Endothelial cell of umbilical vein (primary cell): Measurements from ENCODE around the gene OVOL2. TPM values are rescaled to one million over a fixed set of nuclear protein-coding genes. Genes with fewer than 3 reads are reported as not detected.

Experiments
- Bru-seq: library from RNA; stranded (reverse); fragments of 400-500 nt; gene quantifications from one replicate; lab custom pipeline; 2021; lab: Mats Ljungman, UMichigan
- BruChase-seq, 2 experiments: library from RNA; stranded (reverse); fragments of 400-500 nt; gene quantifications; one replicate each; lab custom pipeline; 2021; lab: Mats Ljungman, UMichigan
- BruUV-seq: library from RNA; stranded (reverse); fragments of 400-500 nt; replicated peaks from 2 replicates; lab custom pipeline; 2021; lab: Mats Ljungman, UMichigan
- CTCF ChIA-PET: fragments of 300-600, 350-600 bp; sonication (Branson Sonifier 250); formaldehyde crosslinking; loops from one replicate; lab custom pipeline; 2021; ENCODE audit warnings: antibody characterized with exemption, inconsistent platforms; lab: Charles Lee
- POLR2A ChIA-PET: fragments of 300-600, 350-600 bp; sonication (Branson Sonifier 250); formaldehyde crosslinking; loops from one replicate; lab custom pipeline; 2021; ENCODE audit warnings: antibody characterized with exemption, inconsistent platforms; lab: Charles Lee
- DNase-seq: peaks from one replicate; pipeline ENCODE4 v3.0.0-alpha.2; 2011; ENCODE audit warnings: low read depth, low spot score
- FAIRE-seq: peaks from 2 replicates; lab custom pipeline; 2011; peaks lifted over from hg19 to GRCh38; lab: Jason Lieb, UNC
- H2AFZ ChIP-seq: 2 replicates; pipeline ENCODE4 v1.6.0; 2012; ENCODE audit warnings: low read depth, low read length, control low read depth, inconsistent platforms
- H3K27ac ChIP-seq: 2 replicates; pipeline ENCODE4 v1.5.1; 2011; ENCODE audit warnings: low read depth, mild to moderate bottlenecking, control low read depth, low read length, moderate library complexity; ENCODE audit not compliant: insufficient read depth
- H3K27me3 ChIP-seq, 2 experiments: 2 replicates each; pipeline versions ENCODE4 v1.6.0 to v1.6.1; 2011; ENCODE audit warnings: low read length in 2 of 2, mixed read lengths in 1 of 2; ENCODE audit not compliant: control insufficient read depth in 2 of 2, insufficient read depth in 2 of 2
- H3K36me3 ChIP-seq, 2 experiments: 2 replicates in 1 of 2; 3 replicates in 1 of 2; pipeline ENCODE4 v1.5.1; 2011; ENCODE audit warnings: low read length in 2 of 2, mild to moderate bottlenecking in 1 of 2, moderate library complexity in 1 of 2; ENCODE audit not compliant: control insufficient read depth in 2 of 2, insufficient read depth in 2 of 2; ENCODE audit errors: extremely low read depth in 1 of 2
- H3K4me1 ChIP-seq: 3 replicates; pipeline ENCODE4 v1.5.1; 2011; ENCODE audit warnings: mild to moderate bottlenecking, low read length; ENCODE audit not compliant: control insufficient read depth, insufficient read depth; ENCODE audit errors: extremely low read depth
- H3K4me2 ChIP-seq: 2 replicates; pipeline ENCODE4 v1.6.1; 2011; ENCODE audit warnings: low read length, control low read depth, mixed read lengths; ENCODE audit not compliant: insufficient read depth
- H3K4me3 ChIP-seq, 3 experiments: fragments of 200-600 bp in 1 of 3; sonication (generic), shearing (Covaris generic) in 1 of 3; replicated peaks in 1 of 3; 2 replicates each; pipeline ENCODE4 v1.5.1; 2011 to 2016; ENCODE audit warnings: control low read depth in 3 of 3, low read length in 3 of 3, mild to moderate bottlenecking in 2 of 3, inconsistent platforms in 1 of 3, low read depth in 1 of 3, moderate library complexity in 1 of 3; ENCODE audit not compliant: insufficient read depth in 1 of 3
- H3K79me2 ChIP-seq: 2 replicates; pipeline ENCODE4 v1.6.0; 2012; ENCODE audit warnings: low read length, inconsistent platforms; ENCODE audit not compliant: control insufficient read depth, insufficient read depth
- H3K9ac ChIP-seq: replicated peaks from 2 replicates; pipeline ENCODE3; 2011; ENCODE audit warnings: low read length, control low read depth; ENCODE audit not compliant: insufficient read depth; ENCODE audit errors: extremely low read depth
- H3K9me1 ChIP-seq: replicated peaks from 3 replicates; pipeline ENCODE4 v1.6.0; 2011; ENCODE audit warnings: mild to moderate bottlenecking, low read length; ENCODE audit not compliant: control insufficient read depth, insufficient read depth; ENCODE audit errors: extremely low read depth
- H3K9me3 ChIP-seq: replicated peaks from 2 replicates; pipeline ENCODE4 v1.5.1; 2012; ENCODE audit warnings: low read length, inconsistent platforms; ENCODE audit not compliant: control insufficient read depth, insufficient read depth
- H4K20me1 ChIP-seq: replicated peaks from 2 replicates; pipeline ENCODE3; 2011; ENCODE audit warnings: mild to moderate bottlenecking, low read length; ENCODE audit not compliant: control insufficient read depth, insufficient read depth; ENCODE audit errors: extremely low read depth
- EZH2 ChIP-seq: IDR thresholded peaks from 2 replicates; pipeline ENCODE4 v1.6.1; 2012; ENCODE audit warnings: borderline replicate concordance, low read depth, mild to moderate bottlenecking, moderate library complexity, low read length, inconsistent platforms; ENCODE audit not compliant: severe bottlenecking
- POLR2AphosphoS5 ChIP-seq: IDR thresholded peaks from 2 replicates; pipeline ENCODE4 v1.6.1; 2012; ENCODE audit warnings: low read depth, mild to moderate bottlenecking, control low read depth, low read length, moderate library complexity; ENCODE audit not compliant: insufficient read depth
- dilution Hi-C: fragments of 300-500 bp; cut with MboI; formaldehyde crosslinking; loops from one replicate; pipeline ENCODE4 v1.15.0; 2019; ENCODE audit warnings: low sequenced_read_pairs; ENCODE audit not compliant: extremely low pct_ligation_motif_present
- intact Hi-C: fragments of 100-400 bp; cut with micrococcal nuclease; formaldehyde crosslinking; loops from one replicate; pipeline ENCODE4 v1.10.0; 2022
- long read RNA-seq: library from polyadenylated mRNA; stranded (forward); transcript quantifications from one replicate; pipeline ENCODE4 v2.0.0, GENCODE V29; 2021
- polyA minus RNA-seq, 3 experiments: library from RNA; depleted of rRNA, polyadenylated mRNA; stranded (reverse); fragments of >200 nt; gene quantifications; 1 replicate in 1 of 3; 2 replicates in 2 of 3; pipeline ENCODE4 v1.2.3, GENCODE V29; 2011
- polyA plus RNA-seq, 4 experiments: library from polyadenylated mRNA; depleted of rRNA in 3 of 4; stranded (reverse) in 3 of 4; unstranded in 1 of 4; fragments of >200 nt; gene quantifications; 2 replicates each; pipeline versions ENCODE4 v1.2.1 to v1.2.3, GENCODE V29; 2011 to 2012; ENCODE audit warnings: missing spikeins in 1 of 4
- total RNA-seq: library from RNA; stranded (reverse); gene quantifications from 2 replicates; pipeline ENCODE4 v1.2.3, GENCODE V29; 2021
- TF ChIP-seq, protein P1 (sequence below), 2 donors: IDR thresholded peaks; 1 replicate in 1 of 2; 2 replicates in 1 of 2; pipeline ENCODE4 v1.5.1; 2011; ENCODE audit warnings: low read length in 2 of 2, mild to moderate bottlenecking in 2 of 2, moderate library complexity in 2 of 2, control low read depth in 1 of 2, inconsistent platforms in 1 of 2, low read depth in 1 of 2; ENCODE audit not compliant: insufficient read depth in 1 of 2; ENCODE audit errors: extremely low read depth in 1 of 2

The OVOL2 gene
- not detected in 2 replicates for total RNA-seq
- not detected in 2 replicates for polyA plus RNA-seq
- not detected in 2 replicates for polyA plus RNA-seq (2011; cell fraction: cytosol; rRNA removed)
- not detected in 2 replicates for polyA plus RNA-seq (2011; cell fraction: nucleus; rRNA removed)
- not detected in 2 replicates for polyA plus RNA-seq (2012)
- polyA minus RNA-seq, result not detected in 2 replicates
- polyA minus RNA-seq (2011; cell fraction: cytosol; rRNA and poly(A)+ RNA removed), result not detected
- polyA minus RNA-seq (2011; cell fraction: nucleus; rRNA and poly(A)+ RNA removed), result not detected in 2 replicates
- Bru-seq, nascent RNA, result not detected
- not detected for BruChase-seq, experiment 1, labeled RNA remaining after a 6-hour chase
- not detected for BruChase-seq, experiment 2, labeled RNA remaining after a 2-hour chase
- long read RNA-seq, partial matches to known transcripts, result 0 of 9 reads
- long read RNA-seq, other reads (novel, unspliced or antisense), result 9 of 9 reads

- no TSS peak for BruUV-seq
- peak within 1 kb of the TSS; percentile 39 for H3K4me2 ChIP-seq
- no peaks in the 10 kb centered on the region for H3K9me1 ChIP-seq
- H3K9me3 ChIP-seq, result no peaks in the 10 kb centered on the region
- DNase-seq (no peak), FAIRE-seq (no peak)
- dilution Hi-C loops (no loop called here), intact Hi-C loops (no loop called here)
- H3K9ac ChIP-seq, result no peak within 1 kb of the TSS
- no peak within 1 kb of the TSS for H3K27ac ChIP-seq
- CTCF ChIA-PET, result no interaction called here
- H3K4me1 ChIP-seq, result no peaks in the 10 kb centered on the region
- TF ChIP-seq EZH2, result peak; percentile 35
- TF ChIP-seq, protein P1, sequence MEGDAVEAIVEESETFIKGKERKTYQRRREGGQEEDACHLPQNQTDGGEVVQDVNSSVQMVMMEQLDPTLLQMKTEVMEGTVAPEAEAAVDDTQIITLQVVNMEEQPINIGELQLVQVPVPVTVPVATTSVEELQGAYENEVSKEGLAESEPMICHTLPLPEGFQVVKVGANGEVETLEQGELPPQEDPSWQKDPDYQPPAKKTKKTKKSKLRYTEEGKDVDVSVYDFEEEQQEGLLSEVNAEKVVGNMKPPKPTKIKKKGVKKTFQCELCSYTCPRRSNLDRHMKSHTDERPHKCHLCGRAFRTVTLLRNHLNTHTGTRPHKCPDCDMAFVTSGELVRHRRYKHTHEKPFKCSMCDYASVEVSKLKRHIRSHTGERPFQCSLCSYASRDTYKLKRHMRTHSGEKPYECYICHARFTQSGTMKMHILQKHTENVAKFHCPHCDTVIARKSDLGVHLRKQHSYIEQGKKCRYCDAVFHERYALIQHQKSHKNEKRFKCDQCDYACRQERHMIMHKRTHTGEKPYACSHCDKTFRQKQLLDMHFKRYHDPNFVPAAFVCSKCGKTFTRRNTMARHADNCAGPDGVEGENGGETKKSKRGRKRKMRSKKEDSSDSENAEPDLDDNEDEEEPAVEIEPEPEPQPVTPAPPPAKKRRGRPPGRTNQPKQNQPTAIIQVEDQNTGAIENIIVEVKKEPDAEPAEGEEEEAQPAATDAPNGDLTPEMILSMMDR (IDR thresholded peaks at IDR 0.05; ENCODE audit: extremely low read depth in 1 of 2, insufficient read depth in 1 of 2, low read depth in 1 of 2, low read length in 2 of 2), result no peak
- TF ChIP-seq POLR2AphosphoS5, result no peak
- peaks cover 53 to 67% of the 10 kb centered on the region in 2 experiments for H3K27me3 ChIP-seq
- POLR2A ChIA-PET, result no interaction called here
- no peaks in the 10 kb centered on the region for H4K20me1 ChIP-seq
- no peak within 1 kb of the TSS for H2AFZ ChIP-seq
- H3K36me3 ChIP-seq, result no peaks in the 10 kb centered on the region
- H3K4me3 ChIP-seq, result no peak within 1 kb of the TSS
- H3K79me2 ChIP-seq, result no peaks in the 10 kb centered on the region
Measured at GRCh38 chr20:18057101-18057993, at the start of gene OVOL2. TSS of gene OVOL2 (minus strand) at chr20:18057916. CDS start at chr20:18057634, 282 bp downstream.
